ENCODE data around the gene C1orf50.

DNA sequence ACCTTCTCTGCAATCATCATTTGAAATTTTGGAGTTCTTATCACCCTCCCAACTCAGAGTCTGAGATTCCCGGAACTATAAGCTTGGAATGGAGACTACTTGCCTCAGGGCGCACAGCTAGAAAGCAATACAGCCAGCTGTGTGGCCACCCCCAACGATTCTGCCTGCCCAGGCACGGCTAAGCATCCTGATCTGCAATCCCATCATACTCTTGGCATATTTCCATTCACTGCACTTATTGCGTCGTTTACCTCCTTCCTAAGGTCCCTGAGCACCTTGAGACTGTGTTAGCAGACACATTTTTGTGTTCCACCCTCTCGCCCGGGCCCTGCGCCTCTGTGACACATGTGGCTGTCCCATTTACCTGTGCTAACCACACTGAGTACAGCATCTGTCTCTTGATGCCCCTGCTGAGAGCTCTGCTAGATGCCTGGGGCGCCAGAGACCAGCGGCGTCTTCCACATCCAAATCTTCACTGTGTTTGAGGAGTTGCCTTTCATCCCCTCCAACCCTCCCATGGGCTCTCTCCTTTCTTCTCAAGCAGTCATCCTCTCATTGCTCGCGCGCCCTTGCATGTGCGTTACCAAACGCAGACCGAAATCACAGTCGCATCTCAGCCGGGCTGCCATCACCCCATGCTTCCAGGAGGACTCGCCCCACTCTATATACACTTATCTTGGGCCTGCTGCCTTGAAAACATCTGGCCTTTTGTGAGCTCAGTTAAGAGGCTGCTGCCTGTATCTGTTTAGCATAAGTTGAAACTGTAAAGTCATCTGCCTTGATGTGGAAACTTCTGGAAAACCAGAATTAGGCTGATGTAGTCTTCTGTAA, 23.5 kb upstream of the C1orf50 start:
- TF ChIP-seq CTCF (IDR thresholded peaks at IDR 0.05 in 8 of 11, conservative IDR thresholded peaks at IDR 0.05 in 3 of 11): no peak
- TF ChIP-seq POLR2A (IDR thresholded peaks at IDR 0.05): no peak
